ENCODE measurements around the gene SFRP2.

Gene SFRP2

DNA sequence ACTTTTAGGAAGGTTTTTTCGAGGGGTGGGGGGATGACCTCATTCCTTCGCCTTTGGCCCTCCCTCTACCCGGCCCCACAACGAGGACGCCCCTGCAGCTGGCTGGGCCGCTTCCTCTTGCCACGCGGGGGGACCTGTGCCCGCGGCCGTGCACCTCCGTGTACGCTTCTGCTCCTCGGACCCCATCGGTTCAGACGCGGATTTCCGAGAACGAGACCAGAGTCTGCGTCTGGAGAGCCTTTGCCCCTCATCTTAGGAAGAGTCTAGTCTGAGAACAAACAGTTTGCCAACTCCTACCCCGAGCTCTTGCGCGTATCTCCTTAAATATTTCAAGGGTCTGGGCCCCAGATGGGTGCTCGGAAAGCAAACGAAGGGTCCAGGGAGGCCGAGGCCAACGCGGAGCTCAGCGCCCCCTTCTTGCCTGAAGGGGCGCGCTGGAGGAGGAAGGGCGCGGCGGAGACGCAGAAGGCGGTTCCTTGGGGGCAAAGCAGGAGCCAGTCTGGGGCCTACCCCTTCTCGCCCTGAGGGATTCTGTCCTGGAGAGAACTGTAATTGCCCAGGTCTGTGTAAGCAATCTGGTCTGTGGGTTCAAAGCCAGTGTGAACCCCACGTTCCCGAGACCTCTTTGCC lies 3.9 kb upstream of the SFRP2 start:
- DNase-seq: no peak

DNA sequence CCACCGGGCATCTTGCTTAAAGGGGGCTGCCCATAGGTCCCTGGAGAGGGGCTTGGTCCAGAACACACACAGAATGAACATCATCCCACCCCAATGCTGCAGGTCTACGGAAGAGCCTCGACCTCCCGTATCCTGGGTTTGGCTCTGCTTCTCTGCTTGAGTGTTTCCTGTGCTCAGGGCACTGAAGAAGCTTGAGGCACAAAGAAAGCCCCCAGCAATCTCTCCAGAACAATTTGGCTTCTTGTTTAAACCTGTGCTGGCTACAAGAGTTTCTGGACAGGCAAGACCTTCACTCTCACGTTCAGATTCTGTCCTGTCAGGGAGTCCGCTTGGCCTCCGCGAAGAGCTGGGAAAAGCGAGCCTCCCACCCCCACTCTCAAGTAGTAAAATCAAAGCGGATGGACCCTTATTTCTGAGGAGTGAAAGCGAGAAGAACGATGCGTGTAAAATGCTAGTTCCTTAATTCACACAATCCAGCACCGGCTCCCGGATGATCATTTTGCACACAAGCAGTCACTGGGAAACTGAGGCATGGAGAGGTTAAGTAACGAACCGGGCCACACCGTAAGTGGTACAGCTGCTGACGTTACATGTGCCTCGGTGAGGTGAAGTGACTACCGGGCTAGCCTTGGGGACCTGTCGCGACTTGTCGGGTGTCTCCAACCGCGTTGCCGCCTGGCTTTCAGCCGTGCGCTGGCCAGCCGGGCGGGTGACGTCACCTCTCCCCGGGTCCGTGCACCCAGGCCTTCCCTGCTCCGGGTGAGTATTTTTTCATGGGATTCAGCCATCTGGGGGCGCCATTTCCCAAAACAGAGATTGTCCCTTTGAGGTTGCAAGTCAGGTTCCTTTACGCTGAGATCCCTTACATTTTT lies 3.1 kb upstream of the SFRP2 start:
- DNase-seq: peak; percentile 72

DNA sequence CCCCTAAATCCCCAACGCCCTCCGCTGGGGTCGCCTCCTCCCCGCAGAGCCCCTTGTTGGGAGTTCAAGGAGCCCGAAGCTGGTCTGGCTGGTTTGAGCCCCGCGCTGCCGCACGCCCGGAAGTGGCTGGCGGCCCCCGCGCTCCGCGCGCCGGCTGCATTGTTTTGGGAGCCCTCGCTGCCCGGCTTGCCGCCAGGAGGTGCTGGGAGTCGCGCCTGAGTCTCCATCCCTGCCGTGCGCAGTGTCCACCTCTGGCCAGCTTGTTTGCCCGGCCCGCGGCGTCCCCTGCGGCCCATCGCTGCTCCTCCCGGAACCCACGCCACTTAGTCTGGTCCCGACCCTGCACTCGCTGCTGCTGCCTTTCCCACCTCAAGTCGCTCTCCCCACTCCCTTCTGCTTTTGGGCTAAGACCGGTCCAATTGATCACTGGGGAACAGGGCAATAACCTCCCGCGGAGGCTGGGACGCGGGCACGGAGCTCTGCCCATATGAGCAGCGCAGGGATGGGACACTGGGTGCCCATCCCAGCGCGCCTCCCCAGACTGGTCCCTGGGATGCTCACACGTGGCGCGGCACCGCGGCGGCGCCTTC lies 2.2 kb upstream of the SFRP2 start:
- peak; percentile 63 for DNase-seq

DNA sequence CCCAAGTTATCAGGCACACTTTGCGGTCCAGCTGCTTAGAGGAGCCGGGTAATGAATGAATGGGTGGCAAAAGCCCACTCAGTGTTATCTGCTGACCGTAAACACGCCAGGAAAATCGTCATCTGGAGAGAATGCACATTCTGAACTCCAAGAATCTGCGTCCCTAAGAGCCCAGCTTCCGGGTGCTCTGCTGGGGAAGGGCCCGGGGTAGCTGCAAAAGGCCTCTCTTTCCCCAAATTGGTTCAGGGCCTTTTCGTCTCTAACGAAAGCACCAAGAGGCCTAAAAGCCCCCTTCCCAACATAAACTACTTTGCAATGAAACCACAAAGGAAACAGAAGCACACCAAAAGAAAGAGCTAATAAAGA lies 1.6 kb upstream of the SFRP2 start:
- DNase-seq: no peak

DNA sequence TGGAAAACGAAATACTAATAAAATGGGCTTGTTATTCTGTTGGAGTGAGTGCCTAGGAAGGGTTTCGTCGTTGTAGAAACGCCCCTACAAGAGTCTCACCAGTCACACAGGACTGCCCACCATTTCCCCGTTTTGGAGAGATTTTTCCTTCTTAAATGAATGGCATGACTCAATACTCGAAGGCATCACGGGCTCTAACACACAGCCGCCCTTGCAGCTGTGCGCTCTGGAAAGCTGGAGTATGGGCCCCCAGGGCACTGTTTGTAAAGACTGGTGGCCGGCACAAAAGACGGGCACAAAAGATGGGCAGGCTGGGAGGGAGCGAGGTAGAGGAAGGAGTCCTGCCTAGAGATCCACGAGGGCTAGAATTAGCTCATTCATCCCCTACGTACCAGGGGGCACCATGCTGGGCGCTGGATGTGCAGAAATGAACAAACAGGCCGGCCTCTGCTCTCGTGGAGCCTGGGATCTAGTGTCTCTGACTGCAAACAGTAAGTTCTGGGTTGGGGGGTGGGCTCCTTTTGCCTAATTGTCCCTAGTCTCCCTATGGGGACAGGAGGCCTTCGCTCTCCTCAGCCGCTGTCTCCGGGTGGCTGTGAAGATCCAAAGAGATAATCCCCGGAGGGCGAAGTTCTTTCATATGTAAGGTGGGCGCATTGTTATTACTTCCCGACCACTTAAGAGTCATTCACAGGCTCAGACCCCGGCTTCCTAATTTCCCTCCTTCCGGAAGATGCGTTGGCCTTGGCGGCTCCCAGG lies 1.0 kb upstream of the SFRP2 start:
- DNase-seq: no peak

DNA sequence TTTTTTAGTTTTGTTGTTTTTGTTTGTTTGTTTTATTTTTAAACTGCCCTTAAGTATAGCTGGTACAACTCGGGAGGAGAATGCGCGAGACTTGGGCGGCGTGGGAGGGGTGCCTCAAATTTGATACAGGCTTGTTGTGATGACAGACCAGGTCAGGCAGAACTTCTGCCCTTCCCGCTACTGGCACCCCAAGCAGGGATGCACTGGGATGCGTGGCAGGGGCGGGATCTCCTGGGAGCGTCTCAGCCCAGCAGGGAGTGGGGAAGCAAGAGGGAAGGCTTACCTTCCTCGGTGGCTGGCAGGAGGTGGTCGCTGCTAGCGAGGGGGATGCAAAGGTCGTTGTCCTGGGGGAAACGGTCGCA lies 851 bp downstream of the SFRP2 start:
- no peak for DNase-seq

DNA sequence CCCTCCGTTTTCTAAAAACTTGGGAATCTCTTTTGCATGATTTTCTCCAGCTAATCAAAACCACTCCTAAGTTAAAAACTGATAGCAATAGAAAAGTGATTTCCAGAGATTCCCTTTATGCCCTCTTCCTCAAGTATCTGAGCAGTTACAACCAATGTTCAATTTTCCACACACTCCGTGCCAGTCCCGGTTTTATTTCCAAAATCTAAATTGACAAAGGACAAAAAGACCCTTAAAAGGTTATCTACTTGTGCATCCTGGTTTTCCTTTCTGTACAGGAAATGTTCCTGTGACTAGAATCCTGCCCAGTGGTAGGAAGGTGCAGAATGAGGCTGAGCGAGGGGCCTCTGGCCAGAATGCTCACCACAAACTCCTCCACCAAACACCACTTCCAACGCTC lies 1.3 kb downstream of the SFRP2 start:
- DNase-seq: no peak

DNA sequence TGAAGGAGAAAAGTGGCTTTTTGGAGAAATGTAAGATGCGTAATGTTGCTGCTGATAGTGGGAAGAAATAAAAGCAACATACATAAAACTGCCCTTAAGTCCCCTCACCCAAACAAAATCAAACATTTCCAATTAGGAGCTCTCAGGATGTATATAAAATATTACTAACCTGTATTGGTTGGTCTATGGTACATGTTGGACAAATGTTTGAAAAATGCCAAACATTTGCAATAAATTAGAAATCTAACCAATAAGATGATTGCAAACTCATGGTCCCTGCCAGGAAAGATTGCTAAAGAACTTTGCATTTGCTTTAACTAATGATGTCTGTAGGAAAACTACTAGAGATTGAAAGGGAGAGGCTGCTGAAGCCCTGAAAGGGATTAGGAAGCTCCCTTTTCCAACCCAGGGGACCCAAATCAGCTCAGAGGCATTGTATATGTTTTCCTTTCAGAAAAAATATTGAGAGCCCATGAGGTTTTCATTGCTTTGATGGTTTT lies 1.8 kb downstream of the SFRP2 start:
- no peak for DNase-seq

DNA sequence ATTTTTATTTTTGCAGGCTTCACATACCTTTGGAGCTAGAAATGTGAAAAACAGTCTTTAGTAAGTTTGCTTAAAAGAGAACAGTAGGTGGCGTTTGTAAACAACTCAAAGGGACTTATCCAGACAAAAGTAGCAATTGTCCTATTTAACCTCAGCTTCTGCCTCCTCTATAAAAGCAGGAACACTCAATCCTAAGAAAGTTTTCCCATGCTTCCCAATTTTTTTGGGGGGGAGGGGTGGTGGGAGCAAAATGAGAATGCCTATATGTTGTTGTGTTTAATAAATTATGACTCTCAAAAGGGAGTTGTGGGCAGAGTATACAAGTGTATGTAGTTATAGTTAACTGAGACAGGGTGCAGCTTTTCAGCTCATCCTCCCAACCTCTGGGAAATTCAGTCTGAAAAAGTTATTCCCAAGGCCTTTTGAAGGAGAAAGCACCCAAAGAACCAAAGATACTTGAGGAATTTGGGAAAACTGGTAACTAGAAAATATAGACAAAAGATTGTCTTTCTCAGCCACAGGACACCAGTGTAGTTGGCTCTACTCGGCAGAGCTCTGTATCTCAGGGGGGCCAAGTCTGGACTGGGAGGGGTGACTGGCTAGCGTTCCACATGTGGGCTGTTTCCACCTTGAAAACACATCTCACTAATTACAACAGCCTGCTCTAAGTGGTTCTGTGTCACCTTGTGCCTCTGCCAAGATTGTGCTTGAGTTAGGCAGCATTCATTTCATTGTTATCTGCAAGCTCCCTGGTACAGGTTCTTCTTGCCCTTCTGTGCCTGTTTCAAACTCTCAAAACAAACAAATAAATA lies 2.8 kb downstream of the SFRP2 start:
- no peak for DNase-seq

DNA sequence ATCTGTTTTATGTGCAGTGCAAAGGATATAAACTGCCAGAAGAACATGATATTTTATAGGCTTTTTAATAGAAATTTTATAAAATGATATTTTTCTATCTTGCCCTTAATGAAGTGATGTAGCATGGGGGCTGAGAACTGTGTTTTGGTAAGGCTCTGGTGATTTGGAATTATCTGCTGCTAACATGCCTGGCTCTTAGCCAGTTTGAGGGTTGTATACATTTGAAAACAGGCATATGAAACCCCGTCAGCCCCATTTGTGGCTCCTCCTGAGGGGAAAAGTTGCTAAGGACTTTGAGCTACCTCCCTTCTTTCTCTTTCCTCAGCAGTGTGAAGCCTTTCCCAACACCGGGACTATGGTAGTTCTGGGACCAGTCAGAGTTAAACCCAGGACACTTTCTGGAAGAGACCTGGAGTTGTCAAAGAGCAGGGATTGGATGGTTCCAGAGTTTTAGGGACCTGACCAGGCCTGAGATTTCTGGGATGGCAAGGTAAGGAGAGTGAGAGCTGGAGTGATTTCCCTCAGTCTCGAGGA lies 4.7 kb downstream of the SFRP2 start:
- DNase-seq: no peak

DNA sequence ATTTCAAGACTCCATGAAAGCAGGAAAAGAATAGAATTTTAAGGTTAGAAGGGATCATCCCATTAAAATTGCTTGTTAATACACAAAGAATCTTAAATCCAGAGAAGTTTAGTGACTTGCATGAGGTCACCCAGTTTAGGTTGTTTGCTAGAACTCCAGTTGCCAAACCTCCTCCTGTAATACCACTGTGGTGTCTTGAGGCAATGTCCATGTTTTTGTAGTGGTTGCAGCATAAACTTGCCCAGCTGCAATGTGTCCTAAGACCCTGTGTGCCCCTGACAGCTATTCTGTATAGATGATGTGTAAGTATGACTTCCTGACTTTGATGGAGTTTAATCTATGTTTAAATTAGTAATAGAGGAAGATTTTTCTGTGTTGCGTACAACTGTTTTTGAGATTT lies 6.3 kb downstream of the SFRP2 start:
- DNase-seq: no peak

DNA sequence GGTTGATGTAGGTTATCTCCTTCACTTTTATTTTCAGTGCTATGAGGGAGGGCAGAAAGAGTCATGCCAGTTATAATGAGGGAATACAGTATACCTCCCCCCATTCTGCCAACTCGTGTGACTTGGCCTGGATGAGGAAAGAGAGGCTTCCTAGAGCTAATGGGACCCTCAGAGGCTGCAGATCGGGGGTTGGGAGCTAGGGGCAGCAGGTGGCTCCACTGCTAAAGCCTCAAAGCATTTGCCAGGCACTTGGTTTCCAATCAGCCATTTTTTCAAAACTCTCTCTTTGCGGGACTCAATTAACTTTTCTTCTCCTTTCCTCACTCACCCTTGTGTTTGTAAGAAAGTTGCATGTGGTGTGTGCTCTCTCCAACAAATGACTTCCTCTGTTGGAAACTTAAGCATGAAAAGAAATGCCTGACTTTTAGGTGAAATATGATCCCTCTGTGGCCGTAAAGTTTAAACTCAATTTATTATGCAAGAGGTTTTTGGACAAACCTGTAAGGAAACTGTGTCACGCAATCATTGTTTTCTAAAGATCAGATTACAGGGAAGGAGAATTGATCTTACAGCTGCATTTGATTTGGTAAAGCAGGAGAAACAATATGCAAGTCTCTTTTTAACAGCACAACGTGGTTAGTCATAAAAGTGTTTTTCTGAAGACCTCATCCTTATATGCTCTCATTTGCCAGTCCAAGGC lies 7.0 kb downstream of the SFRP2 start:
- DNase-seq: no peak

DNA sequence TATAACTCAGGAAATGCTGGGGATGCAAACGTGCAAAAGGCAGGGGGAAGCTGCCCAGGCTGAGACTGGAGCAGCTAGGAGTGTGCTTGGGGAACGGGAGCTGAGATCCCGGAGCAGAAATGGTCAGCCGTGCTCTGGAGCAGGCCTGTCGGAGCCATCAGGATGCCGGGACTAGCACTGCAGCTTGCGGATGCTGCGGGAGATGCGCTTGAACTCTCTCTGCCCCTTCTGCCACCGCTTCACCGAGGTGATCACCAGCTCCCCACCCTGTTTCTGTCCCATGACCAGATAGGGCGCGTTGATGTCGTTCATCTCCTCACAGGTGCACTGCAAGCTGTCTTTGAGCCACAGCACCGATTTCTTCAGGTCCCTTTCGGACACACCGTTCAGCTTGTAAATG lies 7.6 kb downstream of the SFRP2 start:
- DNase-seq: no peak

DNA sequence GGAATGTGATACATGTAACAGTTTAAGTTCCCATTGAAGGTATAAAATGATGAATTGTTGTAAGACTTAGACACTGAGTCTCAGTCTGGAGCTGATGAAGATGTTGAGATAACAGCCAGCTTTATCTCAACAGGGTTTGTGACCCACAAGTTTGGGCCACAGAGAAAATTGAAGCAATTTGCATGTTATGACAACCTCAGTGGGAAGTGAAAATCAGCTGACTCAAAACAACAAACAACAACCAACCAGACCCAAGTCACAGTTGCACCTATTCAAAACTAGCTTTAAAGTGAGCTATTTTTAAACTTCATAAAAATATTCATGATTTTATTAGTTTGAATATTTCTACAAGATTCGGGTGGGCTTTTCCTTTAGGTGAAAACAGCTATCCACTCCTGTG lies 8.0 kb downstream of the SFRP2 start:
- no peak for DNase-seq

DNA sequence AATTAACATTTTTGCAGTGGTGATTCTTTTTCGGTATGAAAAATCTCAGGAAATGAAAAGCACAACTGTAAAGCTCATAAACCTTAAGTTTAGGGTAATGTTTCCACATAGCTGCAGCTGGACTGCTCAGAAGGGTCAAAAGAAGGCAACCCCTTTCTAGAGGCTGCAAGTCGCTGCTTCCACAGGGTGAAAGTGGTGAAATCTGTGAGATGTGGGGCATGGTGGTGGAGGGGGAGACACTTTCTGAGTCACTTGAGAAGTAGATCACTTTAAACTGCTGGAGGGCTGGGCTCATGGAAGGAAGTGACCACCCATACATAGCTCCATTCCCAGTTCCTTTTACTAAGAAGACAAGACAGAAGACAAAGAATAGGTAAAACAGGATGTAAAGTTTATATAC lies 8.7 kb downstream of the SFRP2 start:
- no peak for DNase-seq

DNA sequence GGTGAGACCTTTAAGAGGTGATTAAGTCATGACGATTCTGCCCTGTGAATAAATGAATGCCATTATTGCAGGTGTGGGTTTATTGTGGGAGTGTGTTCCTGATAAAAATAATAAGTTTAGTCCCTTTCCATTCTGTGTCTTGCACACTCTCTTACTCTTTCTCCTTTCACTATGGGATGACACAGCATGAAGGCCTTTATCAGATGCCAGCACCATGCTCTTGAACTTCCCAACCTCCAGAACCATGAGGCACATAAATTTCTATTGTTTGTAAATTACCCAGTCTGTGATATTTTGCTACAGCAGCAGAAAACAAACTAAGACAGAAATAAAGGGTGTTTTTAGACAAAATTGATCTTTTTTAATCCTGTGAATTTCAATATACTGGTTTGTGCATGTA lies 10.5 kb downstream of the SFRP2 start:
- no peak for DNase-seq

DNA sequence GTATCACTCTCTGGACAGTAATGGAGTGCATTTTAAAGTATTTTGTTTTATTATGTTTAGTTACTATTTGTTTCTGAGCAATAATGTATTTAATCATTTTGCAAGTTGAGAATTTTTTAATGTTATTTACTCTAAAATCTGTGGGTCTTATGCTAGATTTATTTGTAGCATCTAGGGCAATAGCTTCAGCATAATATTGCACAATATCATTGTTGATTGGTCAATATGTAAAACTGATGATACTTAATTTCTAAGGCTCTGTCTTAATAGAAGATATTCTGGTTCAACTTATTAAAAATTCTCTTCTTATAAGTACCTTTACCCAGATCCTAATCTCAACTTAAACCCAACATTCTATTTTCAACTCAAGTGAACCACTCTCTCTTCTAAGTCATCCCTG lies 11.5 kb downstream of the SFRP2 start:
- no peak for DNase-seq

DNA sequence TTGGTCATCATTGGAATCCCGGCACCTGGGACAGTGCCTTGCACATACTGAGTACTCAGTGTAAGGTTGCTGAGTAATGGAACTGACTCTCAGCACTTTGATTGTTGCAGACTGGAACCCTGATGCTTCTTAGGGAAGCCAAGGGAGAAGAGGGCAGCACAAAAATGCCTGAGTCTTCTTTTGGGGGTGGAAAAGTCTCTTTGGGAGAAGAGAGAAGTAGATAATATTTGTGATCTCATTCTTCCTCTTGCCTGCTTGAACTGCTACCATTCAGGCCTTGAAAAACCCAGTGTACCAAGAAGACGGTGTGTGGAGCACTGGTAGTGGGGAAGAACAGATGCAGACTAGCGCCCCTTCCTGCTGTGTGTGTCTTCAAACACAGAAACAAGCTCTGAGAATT lies 12.3 kb downstream of the SFRP2 start:
- DNase-seq: no peak

DNA sequence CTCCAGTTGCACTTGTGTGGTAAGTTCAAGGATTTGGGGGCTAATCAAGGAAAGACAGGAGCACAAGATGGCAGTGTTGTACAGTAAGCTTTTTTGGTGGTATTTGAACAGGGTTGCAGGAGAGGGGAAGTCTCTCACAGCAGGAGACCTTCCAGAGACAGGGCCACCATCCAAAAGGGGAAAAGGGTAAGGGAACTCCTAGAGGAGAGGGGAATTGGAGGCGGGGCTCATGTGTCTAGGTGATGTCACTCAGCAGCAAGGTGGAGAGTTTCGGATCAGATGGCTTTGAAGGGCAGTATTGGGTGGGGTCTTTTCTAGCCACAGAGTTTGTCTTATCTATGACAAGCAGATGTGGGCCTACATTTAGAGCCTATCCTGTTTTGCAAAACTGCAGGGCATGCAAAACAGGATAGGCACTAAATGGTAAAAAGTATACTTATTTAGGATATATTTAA lies 15.6 kb downstream of the SFRP2 start:
- DNase-seq: no peak

DNA sequence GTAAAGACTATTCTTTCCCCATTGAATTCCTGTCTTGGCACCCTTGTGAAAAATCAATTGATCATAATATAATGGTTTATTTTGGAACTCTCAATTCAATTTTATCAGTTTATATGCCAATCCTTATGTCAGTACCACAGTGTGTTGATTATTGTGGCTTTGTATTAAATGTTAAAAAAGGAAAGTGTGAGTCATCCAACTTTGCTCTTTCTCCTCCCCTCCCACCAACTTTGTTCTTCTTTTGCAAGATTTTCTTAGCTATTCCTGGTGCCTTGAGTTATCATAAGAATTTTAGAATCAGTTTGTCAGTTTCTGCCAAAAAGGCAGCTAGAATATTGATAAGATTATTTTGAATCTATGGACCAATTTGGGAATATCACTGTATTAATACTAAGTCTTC lies 17.8 kb downstream of the SFRP2 start:
- no peak for DNase-seq

DNA sequence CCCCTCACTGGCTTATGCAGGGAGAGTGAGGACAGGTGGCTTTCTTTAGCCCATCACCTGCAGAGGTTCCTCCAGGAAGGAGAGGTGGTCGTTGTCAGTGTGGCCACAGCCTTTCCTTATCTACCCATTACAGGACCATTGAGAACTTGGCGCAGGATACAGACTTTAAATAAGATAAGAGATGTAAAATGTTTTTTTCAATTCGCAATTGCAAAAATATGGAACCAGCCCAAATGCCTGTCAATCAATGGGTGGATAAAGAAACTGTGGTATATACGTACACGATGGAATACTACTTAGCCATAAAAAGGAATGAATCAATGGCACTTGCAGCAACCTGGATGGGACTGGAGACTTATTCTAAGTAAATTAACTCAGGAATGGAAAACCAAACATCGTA lies 22.1 kb downstream of the SFRP2 start:
- DNase-seq: no peak

DNA sequence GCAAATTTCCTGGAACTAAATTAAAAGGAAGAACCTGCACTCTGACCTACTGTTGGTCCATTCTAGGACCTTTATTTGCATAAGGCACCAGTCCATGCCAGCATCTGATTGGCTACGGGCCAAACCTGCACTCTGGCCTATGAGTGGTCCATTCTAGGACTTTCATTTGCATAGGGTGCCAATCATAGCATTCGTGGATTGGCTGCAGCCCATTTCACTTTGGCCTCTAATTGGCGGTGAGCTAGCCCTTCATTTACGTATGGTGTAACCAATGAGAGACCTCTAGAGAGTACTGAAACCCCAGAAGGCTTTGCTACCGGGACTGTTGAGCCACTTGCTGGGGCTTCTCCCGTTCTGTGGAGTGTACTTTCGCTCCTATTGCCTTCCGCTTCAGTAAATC lies 23.0 kb downstream of the SFRP2 start:
- DNase-seq: no peak

Measured in activated CD4-positive, alpha-beta T cell treated with anti-CD3 and anti-CD28 coated beads for 48 hours (primary cell).